ENCODE data around the gene PPIG. TPM values are rescaled to one million over a fixed set of nuclear protein-coding genes. Genes with fewer than 3 reads are reported as not detected.
"Not testable (repeated sequence)": the region's sequence is repeated elsewhere in the genome, so short reads cannot be mapped to it uniquely, and the experiment has no call there.

Gene PPIG
- total RNA-seq, 1 experiment from 2014 or later, result 66.2 TPM

GRCh38 chr2:169575264-169575663 is 8.9 kb upstream of the PPIG start:
- not testable (repeated sequence) for H3K23ac ChIP-seq (ENCODE audit: insufficient read length, low read depth, low read length); H3K27ac Mint-ChIP-seq; H2BK5ac ChIP-seq (ENCODE audit: insufficient read length, low read length); DNase-seq; H3K36me3 Mint-ChIP-seq (ENCODE audit: insufficient read depth in 1 of 3, low read depth in 3 of 3); H3K56ac ChIP-seq (ENCODE audit: insufficient read length, low read depth, low read length); H2BK20ac ChIP-seq (ENCODE audit: low read depth, low read length, poor library complexity, severe bottlenecking); H3K79me1 ChIP-seq (ENCODE audit: insufficient read depth, low read depth, low read length, poor library complexity, severe bottlenecking); H3K9me3 ChIP-seq (ENCODE audit: control insufficient read depth, low read depth, low read length); H3K23me2 ChIP-seq (ENCODE audit: insufficient read length, low read depth, low read length, poor library complexity, severe bottlenecking); H3K18ac ChIP-seq (ENCODE audit: insufficient read length, low read depth, low read length); H2AK5ac ChIP-seq (ENCODE audit: insufficient read length, low read length); H4K91ac ChIP-seq (ENCODE audit: insufficient read length, low read depth, low read length); H3K4me1 Mint-ChIP-seq; H3K4ac ChIP-seq (ENCODE audit: low read depth, low read length); H4K20me1 ChIP-seq (ENCODE audit: control insufficient read depth, insufficient read depth, insufficient read length); H2AFZ ChIP-seq (ENCODE audit: low read length); H3K14ac ChIP-seq (ENCODE audit: insufficient read depth, low read length); H2BK15ac ChIP-seq (ENCODE audit: low read depth, low read length); H3K9ac ChIP-seq (ENCODE audit: extremely low read depth, insufficient read length, low read length); H3K27me3 ChIP-seq (ENCODE audit: insufficient read depth, low read length); H3K79me2 ChIP-seq (ENCODE audit: insufficient read depth, low read length); H4K8ac ChIP-seq (replicated peaks; ENCODE audit: insufficient read length, low read depth, low read length); H3T11ph ChIP-seq (ENCODE audit: low read length); H3K27ac ChIP-seq (ENCODE audit: insufficient read length, low read depth, low read length); H3K4me1 ChIP-seq (ENCODE audit: insufficient read depth, low read length); H2BK12ac ChIP-seq (ENCODE audit: insufficient read length, low read depth, low read length); H3K4me3 Mint-ChIP-seq; H2BK120ac ChIP-seq (ENCODE audit: low read depth, low read length, poor library complexity, severe bottlenecking); H4K5ac ChIP-seq (ENCODE audit: insufficient read length, low read depth, low read length); H3K4me2 ChIP-seq (ENCODE audit: insufficient read depth, insufficient read length, low read length)
- Mint-ChIP-seq H3K9me3 (peaks cover 5 to 14% of the 10 kb centered on the region in 2 experiments), H3K27me3 (ENCODE audit: low read depth) (peaks cover 40% of the 10 kb centered on the region)
- WGBS (ENCODE audit: extremely low coverage, insufficient read length, low lambda C conversion rate), result no CpG with 5 or more reads among the region's 36 CpGs
